GM04503 (cell line): ENCODE results near the gene PTPRN2.

Experiments used
- DNase-seq: peaks from one replicate; pipeline ENCODE4 v3.0.0-alpha.2; 2012; ENCODE audit warnings: low read depth

PTPRN2 gene

DNA sequence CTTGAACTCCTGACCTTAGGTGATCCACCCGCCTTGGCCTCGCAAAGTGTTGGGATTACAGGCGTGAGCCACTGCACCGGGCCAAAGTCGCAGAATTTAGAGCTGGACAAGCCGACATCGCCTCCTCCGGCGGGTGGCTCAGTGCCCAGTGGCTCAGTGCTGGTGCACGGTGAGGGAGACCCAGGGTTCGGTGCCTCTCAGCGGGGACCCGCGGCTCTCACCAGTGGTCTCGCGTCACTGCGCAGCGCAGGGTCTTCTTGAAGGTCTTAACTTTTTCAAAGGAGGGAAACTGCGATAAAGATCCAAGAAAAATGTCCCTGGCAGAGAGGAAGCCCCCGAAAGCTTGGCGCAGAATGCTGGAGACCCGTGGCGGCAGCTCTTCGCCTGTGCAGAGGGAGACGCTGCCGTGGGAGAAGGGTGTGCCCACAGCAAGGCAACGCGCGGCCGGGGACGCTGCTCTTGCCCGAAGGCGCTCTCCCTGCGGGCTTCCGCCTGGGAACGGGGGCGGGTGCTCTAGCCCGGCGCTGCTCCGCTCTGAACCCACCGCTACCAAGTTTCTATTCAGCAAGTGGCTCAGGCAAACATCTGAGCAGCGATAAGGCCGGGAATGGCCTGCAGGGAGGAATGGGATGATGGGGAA lies 926.5 kb downstream of the PTPRN2 start:
- DNase-seq = no peak

DNA sequence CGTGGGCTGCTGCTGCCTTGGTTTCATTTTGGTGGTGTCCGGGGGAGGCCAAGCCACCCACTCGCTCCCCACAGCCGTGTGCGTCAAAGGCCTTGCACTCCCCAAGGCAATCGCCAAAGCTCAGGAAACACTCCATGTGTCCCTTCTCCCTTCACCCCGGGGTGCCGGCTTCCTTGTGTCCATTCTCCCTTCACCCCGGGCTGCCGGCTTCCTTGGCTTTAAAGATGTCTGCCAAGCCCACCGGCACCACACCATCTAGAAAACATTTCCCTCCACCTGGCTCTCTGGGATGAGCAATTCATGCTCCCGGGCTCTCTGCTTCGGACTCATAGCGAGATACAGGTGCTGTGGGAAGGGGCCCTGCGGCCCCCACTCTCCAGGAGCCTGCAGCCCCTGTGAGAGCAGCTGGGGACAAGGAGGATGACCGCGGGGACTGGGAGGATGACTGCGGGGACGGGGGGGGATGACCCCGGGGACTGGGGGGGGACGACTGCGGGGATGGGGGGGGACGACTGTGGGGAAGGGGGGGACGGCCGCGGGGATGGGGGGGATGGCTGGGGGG lies 928.7 kb downstream of the PTPRN2 start:
- DNase-seq = no peak

DNA sequence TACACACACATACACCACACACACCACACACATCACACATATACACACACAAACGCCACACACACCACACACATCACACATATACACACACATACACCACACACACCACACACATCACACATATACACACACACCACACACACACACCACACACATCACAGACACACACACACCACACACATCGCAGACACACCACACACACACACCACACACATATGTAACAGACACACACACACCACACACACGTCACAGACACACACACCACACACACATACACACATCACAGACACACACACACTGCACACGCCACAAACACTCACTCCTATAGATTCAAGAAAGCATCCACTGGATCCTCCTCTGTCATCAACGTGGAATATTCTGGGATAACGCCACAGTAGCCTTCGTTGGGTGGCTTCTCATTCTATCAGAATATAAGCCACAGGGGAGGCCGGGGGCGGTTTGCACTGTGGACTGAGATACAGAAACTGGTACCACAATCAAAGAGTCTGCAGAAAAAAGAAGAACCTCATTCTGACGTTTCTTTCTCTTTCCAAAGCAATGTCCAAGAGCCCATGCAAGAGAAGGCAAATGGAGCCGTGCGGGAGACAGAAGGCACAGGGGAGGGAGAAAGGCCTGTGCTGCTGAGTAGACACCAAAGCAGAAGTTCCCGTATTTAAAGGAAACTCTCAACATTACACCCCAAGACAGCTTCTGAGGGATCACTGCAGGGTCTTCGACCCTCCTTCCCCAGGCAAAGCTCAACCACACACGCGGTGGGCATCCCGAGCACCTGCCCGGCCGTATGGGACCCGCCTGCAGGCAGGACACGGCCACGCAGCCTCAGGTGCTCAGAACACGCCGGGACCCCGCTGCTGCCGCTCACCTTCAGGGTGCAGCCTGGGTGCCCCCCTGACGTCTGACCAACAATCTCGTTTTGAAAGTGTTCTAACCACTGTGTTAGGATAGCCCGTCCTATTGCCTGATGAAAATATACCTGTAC lies 929.6 kb downstream of the PTPRN2 start:
- no peak for DNase-seq

DNA sequence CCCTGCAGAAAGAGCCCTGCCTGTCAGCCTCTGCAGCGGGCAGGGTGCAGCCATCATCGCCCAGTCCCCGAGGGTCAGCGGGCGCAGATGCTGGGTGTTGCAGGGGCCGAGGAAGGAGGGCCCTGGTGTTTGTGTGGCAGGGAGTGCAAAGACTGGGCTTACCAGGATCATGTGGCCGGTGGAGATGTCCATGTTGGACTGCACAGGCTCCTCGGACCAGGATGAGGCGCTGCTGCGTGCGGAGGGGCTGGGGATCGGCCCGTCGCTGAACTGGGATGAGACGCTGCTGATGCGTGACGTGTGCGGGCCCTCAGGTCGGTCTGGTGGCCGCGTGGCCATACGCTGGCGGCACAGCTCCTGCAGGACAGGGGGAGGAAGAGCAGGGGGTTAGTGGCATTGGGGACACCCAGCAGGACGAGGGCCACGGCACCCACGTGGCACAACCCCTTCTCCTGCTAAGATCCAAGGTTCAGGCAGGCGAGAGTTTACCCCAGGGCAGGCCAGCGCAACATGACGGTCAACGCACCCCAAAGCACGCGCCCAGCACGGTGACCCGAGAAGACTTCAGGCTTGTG lies 931.3 kb downstream of the PTPRN2 start:
- no peak for DNase-seq

DNA sequence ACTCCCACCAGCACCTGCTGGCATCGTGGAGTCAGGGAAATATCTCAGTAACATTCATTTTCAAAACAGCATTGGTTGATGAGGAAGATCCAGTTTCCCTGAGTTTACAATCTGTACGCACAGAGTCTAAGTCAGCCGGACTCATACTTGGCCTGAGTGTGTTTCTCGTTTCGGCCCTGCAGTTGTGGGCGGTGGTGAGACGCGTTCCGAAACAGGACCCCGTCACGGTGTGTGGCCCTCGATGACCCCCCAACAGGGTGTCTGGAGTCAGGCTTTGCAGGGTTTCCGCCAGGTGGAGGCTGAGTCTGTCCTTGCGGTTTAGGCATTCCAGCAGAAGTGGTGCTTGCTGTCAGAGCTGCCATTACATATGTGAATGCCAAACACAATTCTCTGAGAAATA lies 933.3 kb downstream of the PTPRN2 start:
- no peak for DNase-seq

DNA sequence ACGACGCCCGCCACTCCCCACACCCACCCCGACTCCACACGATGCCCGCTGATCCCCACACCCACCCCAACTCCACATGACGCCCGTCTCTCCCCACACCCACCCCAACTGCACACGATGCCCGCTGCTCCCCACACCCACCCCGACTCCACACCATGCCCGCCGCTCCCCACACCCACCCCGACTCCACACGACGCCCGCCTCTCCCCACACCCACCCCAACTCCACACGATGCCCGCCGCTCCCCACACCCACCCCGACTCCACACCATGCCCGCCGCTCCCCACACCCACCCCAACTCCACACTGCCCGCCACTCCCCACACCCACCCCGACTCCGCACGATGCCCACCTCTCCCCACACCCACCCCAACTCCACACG lies 933.8 kb downstream of the PTPRN2 start:
- DNase-seq = no peak

DNA sequence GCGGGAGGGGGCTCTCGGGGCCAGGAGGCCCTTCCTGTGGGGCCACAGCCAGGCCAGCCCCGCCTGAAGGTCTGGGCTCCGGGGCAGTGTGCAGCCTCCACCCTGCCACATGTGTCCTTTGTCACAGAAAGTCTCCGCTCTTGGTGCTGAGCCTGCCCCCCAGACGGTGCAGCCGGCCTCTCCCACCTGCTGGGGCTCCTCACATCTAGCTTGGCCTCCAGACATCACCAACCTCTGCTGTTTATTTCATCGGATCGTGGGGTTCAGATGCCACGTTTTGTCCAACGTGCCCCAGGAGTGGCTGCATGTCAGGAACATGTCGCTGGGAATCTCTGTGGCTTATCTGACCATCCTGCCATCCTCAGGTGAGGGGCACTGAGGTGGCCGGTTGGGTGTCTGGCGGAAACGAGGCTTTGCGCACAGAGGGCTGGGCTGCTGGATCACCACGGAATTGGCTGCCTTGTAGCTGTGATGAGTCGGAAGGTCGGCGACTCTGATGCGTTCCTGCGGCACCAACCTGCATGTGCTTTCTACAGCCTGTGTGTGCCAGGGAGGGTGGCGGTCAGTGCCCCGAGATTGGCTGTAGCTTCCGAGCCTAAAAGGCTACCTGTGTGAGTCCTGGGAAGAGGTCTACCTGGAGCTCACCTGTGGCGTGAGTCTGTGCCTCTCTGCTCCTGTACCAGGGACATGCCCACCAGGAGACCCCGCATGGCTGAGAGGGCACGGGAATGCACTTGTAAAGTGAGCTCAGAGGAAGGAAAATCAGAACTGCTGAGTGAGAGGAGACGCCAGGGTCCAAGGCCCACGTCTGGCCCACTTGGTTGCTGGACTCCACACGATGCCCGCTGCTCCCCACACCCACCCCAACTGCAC lies 934.4 kb downstream of the PTPRN2 start:
- DNase-seq = no peak

DNA sequence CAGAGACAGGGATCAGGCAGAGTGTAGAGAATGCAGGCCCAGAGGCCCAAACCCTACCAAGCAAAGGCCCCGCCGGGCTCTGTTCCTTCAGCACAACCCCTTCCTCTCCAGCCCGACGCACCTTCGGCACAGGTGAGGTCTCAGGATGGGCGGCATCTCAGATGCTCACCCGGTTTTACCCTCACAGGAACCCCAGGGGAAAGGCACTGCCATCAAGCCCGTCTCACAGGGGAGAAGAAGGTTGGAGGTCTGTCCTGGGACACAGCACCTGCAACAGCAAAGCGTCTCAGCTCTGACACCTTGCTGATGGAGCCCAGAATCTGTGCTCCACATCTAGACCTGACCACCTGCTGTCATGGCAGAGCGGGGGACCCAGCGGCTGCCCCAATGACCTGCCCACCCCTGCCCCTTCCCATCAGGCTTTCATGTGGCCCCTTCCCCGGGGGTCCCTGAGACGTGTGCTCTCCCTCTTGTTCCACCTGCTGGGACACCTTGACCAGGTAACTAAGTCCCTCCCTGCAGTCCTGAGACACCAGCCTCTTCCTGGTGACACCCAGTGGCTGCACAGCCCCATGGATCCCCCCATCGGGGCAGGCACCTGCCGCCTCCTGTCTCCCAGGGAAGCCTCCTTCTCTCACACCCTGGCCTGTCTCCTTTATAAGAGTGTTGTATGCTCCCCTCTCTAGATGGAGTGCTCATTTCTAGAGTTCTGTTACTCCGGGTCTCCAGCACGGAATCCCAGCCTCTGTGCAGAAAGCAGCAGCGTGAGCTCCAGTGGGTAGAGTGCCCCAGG lies 935.3 kb downstream of the PTPRN2 start:
- DNase-seq = no peak

DNA sequence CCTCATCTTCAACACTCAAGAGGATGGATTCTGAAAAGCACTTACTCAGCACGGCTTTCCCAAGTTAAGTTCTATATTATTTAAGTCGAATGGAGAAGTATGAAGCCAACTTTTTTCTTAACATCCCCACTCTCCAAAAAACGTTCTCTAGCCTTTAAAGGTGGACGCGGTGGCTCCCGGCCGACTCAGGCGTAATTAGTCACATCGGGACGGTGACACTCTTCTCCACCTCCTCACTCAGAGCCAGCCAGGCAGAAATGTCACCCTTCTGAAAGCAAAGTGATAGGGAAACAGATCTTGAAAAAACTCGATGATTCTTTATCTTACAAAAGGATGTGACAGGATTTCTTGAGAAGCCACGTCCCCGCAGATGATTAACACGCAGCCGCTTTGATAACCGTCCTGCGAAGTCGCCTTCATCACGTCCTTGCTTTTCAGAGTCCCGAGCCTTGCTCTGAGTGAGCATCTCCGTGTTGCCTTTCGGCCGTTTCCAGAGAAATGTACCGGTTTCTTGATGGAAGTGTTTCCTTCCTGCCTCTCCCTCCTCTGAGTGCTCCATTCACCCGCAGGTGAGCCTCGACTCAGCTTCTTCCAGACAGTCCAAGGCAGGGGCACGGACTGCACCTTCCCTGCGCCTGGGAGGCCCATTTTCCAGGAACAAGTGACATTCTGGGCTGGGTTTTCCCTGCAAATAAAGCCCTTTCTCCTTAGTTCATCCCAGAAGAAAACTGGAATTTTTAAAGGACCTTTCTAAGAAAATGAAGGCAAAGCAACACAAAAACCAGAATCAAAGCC lies 936.1 kb downstream of the PTPRN2 start:
- DNase-seq = no peak

DNA sequence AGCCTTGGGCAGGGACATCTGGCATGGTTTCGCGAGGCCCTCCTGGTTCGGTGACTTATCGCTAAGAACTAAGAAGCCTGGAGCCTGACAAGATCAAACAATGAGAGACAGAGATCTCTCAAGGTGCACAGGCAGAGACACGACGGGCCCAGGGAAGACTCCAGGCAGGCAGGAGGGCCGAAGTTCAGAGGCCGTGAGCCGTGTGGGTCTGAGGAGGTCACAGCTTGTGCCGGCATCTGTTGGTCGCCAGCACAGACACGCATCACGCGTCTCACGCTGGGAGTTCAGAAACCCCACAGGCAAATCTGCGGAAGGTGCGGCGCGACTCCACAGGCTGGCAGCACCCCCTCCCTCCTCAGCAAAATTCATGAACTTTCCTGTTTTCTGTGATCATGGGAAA lies 936.8 kb downstream of the PTPRN2 start:
- no peak for DNase-seq

DNA sequence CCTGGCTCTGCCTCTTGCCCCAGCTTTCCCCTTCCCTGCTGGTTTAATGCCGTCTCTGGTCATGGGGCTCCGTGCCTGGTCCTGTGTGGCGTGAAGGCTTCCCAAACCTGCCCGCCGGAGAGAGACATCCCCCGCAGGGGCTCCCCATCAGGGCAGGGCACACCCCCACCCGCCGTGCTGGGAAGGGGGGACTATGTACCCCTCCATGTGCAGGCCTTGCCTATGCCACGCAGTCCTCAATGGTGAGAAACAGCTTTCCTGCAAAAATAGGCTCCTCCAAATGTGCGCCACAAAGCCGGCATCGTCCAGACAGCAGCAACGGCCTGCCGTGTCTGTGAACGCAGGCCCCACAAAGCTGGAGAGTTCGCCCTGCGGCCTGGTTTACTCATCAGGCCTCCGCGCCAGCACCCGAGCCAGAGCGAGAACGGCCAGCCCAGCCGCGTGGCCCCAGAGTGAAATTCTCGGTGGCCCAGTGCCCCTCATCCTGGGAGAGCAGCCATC lies 937.4 kb downstream of the PTPRN2 start:
- DNase-seq = no peak

DNA sequence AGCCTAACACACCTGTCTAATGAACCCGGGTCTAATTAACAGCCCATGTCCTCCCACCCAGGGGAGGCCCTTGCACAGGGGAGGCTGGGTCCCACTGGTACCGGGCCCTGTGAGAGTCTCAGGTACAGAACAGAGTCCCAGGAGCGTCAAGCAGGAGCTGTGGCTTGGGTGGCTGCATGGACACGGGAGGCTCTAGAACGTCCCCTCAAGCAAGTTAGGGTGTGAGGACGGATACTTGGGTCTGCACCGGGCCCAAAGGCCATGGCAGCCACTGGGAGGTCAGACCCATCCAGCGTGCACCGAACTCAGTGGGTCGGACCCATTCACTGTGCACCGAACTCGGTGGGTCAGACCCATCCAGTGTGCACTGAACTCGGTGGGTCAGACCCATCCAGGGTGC lies 941.1 kb downstream of the PTPRN2 start:
- no peak for DNase-seq

DNA sequence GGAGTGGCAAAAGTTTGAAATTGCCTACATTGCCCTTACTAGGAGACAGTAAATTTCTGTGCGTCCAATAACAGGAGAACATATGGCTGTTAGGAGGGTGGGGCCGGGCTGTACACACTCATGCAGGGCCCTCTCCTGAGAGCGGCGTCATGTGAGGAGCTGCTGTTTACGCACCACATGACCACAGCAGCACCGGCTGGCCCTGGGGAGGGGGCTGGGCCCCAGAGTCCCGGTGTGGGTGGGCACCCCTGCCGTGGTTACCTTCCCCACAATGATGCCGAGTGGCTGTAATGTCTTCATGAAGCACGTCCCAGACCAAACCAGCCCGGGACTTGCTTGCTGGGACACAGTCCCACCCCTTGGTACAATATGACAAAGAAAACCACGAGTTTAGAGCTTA lies 942.1 kb downstream of the PTPRN2 start:
- no peak for DNase-seq

DNA sequence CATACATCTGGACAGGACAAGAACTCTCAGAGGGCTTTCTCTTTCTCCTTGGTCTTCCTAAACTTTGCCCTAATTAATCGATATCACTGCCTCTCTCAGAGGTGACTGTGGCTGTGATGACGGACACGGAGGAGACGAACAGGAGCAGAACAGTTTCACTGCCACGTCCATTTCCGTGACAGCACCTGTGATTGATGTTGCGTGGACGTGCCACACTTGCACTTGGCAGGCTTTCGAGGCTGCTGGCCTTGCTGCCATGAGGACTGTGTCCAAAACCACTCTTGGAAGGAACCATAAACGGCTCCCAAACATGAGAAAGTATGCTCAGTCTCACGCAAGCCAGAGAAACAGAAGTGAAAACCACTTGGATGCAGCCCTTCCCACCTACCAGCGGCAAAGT lies 942.7 kb downstream of the PTPRN2 start:
- DNase-seq = no peak

DNA sequence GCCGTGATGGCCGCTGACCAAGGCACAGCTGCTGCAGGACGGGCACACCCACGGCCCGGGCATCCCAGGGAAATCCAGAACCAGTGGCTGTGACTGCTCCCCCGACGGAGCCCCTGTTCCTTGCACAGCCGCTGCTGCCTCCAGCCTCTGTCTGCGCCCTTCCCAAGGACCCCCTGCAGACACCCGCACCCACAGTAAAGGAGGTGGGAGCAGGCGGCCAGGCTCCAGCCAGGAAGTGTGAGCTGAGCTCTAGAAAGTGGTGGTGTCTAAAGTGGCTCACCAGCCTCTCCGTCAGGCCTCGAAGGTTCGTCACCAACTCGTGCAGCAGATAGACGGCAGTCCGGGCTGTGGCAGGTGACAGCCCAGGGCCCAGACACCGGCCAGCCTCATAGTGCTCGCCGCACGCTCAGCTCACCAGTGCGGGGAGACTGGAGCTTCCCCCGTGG lies 944.1 kb downstream of the PTPRN2 start:
- no peak for DNase-seq

DNA sequence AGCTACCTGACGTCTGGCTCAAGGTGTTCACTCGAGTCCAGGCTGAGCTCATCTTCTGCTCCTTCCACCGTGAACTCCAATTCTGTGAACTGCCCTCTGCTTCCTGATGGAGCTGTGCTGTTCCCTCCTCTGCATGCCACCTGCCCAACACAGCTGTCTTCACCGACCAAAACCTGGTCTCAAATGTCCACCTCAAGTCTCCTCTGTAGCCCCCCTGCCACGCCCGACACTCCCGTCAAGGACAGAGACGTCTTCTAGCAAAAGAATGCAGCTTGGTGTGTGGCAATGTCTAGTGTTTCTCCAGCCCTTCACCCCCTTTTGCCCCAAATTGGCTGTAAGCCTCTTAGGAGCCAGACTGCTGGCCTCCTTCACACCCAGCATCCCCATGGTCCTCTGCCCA lies 945.8 kb downstream of the PTPRN2 start:
- no peak for DNase-seq

DNA sequence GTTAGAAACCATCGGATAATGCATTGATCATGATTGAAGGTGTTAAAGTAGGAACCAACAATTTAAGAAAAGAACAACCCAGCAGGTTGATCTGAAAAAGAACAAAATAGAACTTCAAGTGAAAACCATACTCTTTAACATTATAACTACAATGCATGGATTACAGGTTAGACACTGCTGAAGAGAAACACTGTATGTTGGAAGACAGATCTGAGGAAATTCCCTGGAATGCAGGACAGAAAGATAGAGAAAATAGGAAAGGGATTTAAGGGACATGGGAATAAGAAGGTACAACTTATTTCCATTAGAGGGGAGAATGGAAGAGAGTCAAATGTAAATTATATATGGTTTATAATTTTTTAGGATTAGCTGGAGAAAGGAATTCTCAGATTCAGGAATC lies 947.5 kb downstream of the PTPRN2 start:
- DNase-seq = no peak

DNA sequence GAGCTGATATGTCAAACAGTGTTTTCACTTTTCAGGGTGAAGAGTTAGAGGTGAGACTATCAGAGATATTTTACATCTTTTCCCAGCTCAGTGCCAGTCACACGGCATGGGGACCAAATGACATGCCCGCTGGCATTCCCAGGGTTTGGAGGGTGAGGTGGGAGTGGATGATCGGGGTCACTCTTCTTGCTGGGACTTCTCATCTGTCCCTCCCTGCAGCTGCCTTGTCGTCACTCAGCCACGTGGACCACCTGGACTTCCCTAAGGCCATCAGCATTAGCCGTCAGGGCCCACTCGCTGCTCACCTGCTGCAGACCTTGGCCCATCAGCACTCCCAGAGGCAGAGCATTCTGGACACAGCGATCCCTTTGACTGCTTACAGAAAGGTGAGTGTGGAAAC lies 949.1 kb downstream of the PTPRN2 start:
- no peak for DNase-seq

DNA sequence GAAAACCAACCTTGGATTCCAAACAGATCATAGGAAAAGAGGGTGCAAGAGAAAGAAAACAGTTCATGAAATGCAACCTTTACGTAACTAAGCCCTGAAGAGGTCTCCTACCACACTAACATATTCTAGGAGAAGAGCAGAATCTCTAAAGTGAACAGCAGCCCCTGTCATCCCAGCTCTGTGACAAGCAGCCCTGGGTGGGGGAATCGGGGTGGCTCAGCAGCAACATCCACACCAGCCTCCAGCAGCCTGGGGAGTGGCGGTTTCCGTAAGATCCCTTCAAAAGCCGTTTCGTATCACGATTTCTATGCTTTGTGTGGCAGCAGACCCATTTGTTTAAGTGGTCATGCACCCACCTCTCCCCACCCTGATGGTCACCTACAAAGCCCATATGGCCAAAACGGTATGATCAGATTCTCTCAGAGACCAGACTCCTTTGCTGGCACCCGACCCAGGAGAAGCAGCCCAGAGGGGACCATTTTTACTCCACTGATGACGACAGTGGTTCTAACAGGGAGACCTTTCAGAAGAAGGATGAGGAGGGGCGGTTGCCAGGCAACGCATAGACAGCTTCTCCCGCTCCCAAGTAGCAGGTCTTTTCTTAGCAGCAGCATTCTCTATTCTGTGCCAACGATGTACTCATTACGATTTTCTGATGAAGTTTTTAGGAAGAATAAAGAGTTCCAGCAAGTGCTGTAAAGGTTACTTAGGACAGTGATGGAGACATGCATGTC lies 950.2 kb downstream of the PTPRN2 start:
- no peak for DNase-seq
